GM19238 (cell line): ENCODE results near the gene NRN1L.
A peak's percentile ranks its signal among the peaks of the same experiment; 100 is the strongest.
"Not testable (repeated sequence)": the region's sequence is repeated elsewhere in the genome, so short reads cannot be mapped to it uniquely, and the experiment has no call there.

Experiments used
- DNase-seq: peaks from one replicate; pipeline ENCODE4 v3.0.0; 2011; ENCODE audit warnings: low spot score; ENCODE audit not compliant: insufficient read length

NRN1L gene

GRCh38 chr16:67860589-67861398, 23.9 kb upstream of the NRN1L start:
- no peak for DNase-seq

DNA sequence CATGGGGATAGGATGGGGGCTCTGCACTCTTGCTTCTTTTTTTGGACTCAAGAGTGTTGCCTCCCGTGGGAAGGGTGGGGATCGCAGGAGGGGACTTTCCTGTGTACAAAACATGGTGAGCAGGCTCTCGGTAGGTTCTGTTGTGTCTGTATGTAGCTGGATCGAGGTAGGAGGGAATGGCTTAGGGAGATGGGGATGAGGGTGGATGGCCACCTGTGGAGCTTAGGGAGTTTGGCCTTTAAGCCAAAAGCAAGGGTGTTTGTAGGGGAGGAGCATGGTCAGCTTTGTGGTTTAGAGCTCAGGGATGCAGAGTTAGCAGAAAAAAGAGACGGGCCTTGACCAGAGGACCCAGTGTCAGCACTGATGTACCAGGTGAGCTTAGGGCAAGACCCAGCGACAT, 22.8 kb upstream of the NRN1L start:
- no peak for DNase-seq

- DNase-seq = no peak
These were observed 21.8 kb upstream of the NRN1L start for GRCh38 chr16:67862623-67863583.

- DNase-seq = not testable (repeated sequence)
These were observed 20.6 kb upstream of the NRN1L start for GRCh38 chr16:67864044-67864443.

DNA sequence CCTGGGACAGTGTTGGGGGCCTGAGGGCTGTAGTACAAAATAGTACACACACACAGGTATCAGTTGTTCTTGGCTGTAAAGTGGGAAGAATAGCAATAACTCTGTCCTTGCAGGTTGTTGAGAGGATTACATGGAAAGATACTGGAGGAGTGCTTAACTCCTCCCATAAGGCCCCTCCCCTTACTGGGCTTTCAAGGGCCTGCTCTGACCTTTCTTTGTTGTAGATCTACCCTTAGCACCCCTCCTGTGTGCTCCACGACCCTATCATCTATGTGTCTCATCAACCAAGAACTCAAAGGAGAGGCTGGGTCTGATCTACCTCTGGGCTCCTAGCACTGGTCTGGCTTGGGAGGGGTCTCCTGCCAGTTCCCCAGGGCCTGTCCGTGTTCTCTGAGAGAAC, 20.1 kb upstream of the NRN1L start:
- no peak for DNase-seq

DNA sequence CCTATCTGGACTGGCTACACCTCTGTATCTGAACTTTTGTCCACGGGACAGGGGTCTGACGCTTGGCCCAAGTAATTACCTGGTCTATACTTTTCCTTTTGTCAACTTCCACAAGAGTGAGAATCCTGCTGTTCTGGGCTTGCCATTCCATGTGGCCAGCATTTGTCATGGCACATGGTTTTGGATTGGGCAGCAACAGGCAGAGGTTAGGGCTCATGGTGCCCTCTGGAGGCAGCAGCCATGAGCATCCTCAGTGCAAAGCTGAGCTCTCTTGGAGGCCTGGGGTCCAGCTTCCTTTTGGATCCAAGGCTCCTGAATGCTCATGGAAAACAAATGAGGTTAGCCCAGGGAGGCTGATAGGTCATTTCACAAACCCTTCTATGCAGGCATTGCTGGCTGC, 19.4 kb upstream of the NRN1L start:
- no peak for DNase-seq

DNA sequence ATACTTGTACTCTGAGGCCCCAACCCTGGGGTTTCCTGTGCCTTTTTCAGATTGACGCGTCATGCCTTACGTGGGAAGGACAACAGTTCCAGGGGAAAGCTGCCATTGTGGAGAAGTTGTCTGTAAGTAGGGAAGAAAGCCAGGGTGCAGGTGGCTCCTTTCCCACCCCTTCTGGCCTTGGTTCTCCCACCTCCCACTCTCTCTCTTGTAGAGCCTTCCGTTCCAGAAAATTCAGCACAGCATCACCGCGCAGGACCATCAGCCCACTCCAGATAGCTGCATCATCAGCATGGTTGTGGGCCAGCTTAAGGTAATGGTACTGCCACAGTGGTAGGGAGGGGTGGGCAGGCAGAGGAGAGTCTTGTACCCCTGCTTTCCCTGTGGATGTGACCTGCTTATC, 16.4 kb upstream of the NRN1L start:
- DNase-seq = no peak

GRCh38 chr16:67869653-67870052, 15.0 kb upstream of the NRN1L start:
- DNase-seq = no peak

DNA sequence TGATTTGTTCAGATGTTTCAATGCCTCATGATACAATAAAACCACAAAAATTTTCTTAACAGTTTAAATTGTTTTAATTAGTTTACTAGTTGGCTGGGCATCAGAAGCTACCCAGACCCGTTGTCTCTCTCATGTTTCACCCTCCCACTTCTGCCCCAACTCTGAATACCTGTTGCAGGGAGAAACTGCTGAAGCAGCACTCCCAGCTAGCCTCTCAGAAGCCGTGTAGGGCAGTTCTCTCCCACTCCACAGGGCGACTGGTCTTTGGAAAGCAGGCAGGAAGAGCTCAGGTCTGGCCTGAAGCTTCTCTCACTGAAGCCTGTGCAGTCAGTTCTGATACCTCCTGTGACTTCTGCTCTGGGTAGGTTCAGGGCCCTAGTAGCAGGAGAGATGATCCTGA, 13.4 kb upstream of the NRN1L start:
- DNase-seq = no peak

DNA sequence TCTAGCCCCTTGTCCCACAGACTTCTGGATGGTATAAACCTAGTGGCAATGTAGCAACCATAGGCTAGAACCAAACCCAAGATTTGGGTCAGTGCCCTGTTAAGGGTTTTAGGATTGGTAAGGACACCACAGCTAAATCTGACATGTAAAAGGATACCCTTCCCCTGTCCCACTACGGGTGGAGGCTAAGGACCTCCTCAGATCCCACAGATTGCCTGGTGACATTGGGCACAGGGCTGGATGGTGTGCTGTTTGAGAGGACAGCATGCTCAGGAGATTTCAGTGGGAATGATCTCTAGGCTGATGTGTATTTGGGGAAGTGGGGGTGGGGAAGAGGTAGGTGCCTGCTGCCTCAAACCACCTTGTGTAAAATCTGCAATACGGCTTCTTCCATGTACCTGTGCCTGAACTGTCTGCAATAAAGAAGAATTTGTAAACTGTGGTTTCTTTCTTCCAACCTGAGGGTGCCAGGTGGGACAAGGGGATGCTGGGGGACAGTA, 12.5 kb upstream of the NRN1L start:
- DNase-seq = no peak

- DNase-seq = peak; percentile 93
These were observed 11.9 kb upstream of the NRN1L start, which contains the start of gene EDC4 for GRCh38 chr16:67872631-67873434. EDC4 (plus strand) TSS chr16:67873052; CDS start chr16:67873262, 210 bp downstream.

- no peak for DNase-seq
These were observed 11.0 kb upstream of the NRN1L start for GRCh38 chr16:67873435-67874370.

DNA sequence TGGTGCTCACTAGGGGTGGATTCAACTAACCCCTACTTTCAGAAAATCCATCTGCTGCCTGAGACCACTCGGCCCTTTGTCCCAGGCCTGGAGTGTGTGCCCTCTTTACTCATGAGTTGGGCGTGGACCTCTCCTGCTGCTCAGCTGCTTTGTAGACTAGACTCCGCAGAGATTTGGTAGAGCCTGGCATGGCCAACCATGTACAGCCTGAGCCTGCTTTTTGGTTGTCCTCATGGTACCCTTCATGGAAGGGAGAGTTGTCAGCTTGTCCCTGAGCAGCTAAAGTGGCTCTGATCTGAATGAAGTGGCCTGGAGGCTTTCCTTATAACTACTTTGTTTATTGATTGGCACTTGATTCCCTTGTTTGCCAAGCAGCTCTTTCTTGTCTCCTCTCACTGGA, 10.3 kb upstream of the NRN1L start:
- DNase-seq = no peak

DNA sequence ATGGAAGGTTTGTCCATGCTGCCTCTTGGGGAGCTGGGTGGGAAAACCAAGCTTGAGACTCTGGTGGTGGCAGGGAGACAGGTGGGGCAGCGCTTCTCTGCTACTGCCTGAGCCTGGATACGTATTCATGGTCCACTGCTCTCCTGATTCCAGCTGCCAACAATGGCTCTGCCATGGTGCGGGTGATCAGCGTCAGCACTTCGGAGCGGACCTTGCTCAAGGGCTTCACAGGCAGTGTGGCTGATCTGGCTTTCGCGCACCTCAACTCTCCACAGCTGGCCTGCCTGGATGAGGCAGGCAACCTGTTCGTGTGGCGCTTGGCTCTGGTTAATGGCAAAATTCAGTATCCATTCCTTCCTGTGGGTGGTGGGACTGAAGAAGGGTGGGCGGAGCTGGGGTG, 7.6 kb upstream of the NRN1L start:
- no peak for DNase-seq

- no peak for DNase-seq
These were observed 6.5 kb upstream of the NRN1L start for GRCh38 chr16:67878232-67878631.

DNA sequence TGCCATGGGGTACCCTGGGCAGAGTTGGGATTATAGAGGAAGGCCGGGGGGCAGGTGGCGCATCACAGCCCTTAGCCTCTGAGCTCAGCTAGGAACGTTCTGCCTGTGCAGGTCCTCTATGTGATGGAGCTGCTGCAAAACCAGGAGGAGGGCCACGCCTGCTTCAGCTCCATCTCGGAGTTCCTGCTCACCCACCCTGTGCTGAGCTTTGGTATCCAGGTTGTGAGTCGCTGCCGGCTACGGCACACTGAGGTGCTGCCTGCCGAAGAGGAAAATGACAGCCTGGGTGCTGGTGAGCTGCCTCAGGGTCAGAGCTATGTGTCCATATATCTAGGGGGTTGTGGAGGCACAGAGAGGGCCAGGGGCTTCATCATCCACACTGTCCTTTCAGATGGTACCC, 5.8 kb upstream of the NRN1L start:
- DNase-seq = no peak

DNA sequence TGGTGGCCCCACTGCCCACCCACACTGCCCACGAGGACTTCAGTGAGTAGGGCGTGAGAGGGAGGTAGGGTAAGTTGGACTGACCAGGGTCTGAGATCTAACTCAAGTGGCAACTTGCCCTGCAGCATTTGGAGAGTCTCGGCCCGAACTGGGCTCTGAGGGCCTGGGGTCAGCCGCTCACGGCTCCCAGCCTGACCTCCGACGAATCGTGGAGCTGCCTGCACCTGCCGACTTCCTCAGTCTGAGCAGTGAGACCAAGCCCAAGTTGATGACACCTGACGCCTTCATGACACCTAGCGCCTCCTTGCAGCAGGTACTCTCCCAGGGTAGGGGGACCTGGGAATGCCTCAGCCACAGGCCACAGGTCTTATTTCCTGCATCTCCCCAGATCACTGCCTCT, 5.2 kb upstream of the NRN1L start:
- no peak for DNase-seq

DNA sequence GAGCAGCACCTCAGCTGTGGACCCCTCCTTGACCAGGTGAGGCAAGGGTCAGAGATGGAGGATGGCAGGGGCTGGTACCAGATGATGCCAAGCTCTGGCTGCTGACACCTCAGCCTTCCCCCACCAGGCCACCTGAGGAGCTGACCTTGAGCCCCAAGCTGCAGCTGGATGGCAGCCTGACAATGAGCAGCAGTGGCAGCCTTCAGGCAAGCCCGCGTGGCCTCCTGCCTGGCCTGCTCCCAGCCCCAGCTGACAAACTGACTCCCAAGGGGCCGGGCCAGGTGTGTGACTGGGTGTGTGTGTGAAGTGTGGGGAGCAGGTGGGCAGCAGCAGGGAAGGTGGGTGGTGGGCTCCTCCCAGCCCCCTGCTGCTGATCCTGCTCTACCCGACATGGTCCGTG, 4.7 kb upstream of the NRN1L start:
- no peak for DNase-seq

GRCh38 chr16:67880584-67880983, 4.1 kb upstream of the NRN1L start:
- DNase-seq = no peak

- no peak for DNase-seq
These were observed 3.0 kb upstream of the NRN1L start for GRCh38 chr16:67881621-67882161.
